HG02973 (cell line): ENCODE results near the gene ADGRG2.

Experiments
- ATAC-seq: cut with Tn5 transposase; IDR thresholded peaks from one replicate; pipeline ENCODE4 v1.9.1; 2021; ENCODE audit warnings: moderate library complexity; ENCODE audit not compliant: unreplicated experiment

Gene ADGRG2, protein sequence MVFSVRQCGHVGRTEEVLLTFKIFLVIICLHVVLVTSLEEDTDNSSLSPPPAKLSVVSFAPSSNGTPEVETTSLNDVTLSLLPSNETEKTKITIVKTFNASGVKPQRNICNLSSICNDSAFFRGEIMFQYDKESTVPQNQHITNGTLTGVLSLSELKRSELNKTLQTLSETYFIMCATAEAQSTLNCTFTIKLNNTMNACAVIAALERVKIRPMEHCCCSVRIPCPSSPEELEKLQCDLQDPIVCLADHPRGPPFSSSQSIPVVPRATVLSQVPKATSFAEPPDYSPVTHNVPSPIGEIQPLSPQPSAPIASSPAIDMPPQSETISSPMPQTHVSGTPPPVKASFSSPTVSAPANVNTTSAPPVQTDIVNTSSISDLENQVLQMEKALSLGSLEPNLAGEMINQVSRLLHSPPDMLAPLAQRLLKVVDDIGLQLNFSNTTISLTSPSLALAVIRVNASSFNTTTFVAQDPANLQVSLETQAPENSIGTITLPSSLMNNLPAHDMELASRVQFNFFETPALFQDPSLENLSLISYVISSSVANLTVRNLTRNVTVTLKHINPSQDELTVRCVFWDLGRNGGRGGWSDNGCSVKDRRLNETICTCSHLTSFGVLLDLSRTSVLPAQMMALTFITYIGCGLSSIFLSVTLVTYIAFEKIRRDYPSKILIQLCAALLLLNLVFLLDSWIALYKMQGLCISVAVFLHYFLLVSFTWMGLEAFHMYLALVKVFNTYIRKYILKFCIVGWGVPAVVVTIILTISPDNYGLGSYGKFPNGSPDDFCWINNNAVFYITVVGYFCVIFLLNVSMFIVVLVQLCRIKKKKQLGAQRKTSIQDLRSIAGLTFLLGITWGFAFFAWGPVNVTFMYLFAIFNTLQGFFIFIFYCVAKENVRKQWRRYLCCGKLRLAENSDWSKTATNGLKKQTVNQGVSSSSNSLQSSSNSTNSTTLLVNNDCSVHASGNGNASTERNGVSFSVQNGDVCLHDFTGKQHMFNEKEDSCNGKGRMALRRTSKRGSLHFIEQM

DNA sequence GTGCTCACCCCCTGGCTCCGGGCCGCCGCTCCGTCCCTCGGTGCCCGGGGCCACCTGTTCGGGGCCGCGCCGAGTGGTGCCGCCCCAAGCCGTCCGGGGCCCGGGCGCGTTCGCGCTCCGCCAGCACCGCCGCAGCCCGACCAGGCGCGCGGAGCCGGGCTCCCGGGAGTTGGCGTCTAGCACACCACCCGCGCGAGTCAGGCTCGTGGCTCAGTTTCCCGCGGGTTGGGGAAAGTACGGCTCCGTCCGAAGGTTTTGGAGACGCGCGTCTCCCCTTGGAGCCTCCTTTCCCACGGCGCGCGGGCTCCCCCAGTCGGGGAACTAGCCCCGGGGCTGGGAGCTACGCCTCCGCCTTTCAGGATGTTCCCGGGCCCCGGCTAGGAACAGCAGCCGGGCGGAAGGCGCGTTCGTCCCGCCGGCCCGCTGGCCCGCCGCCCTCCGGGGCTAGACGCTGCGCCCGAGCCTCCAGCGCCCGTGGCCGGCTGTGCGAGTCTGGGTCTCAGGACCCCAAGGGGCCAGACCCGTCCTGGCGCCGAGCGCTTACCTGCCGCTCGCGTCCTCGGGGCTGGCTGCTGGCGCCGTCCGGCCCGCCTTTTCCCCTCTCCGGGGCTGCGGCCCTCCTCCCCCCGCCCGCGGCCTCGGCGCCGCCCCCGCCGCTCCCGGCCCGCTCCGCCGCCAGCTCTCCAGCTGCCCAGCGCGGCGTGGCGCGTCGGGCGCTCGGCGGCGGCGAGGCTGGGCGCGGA, at the start of gene ADGRG2:
Gene ADGRG2 (minus strand): TSS at position 571 of the 743 bp plus-strand sequence. CDS start 53,634 bp downstream, outside the sequence.
- no peak for ATAC-seq

DNA sequence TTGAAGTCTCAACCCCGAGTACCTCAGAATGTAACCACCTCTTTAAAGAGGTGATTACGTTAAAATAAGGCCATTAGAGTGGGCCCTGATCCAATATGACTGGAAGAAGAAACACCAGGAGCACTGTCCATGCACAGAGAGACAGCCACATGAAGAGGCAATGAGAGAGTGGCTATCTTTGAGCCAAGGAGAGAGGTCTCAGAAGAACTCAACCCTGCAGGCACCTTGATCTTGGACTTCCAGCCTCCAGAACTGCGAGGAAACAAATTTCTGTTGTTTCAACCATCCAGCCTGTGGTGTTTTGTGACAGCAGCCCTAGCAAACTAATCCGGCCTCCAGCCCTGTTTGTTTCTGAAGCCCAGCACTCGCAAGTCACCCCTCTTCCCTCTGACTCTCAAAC, 46.3 kb upstream of the ADGRG2 start:
- ATAC-seq = no peak

DNA sequence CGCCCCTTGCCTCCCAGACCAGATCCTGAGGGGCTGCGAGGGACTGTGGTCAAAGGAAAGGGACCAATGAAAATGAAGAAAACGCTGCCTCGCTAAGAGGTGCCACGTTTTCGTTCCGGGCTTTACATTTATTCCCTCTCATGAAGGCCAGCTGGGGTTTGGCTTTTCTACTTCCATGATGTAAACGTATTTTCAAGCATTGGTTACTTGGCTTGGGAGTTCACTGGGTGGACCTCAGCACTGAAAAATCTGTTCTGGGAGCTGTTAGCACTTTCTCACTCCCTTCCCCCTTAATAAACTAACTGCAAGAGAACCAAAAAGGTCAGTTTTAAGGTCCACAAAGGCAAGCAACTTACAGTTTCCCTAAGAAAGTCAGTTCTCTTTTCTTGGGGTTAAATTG, 40.6 kb upstream of the ADGRG2 start:
- ATAC-seq = no peak

DNA sequence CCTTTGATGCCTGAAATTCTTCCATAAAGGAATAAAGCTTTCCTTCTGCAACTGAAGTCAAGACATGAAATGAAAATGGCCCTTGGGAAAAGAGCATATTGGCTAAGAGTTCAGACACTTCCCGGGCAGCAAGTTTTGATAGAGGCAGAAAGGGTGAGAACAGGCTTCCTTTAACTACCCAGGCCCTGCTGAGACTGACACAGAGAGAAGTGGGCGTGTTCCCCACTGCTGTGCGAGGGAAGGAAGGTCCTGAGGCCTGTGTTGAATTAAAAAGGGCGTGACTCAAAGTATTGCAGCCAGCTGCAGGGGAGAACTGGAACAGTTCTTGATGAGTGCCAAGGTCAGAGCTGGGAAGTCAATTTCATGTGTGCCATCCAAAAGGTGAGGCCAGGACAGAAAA, 33.9 kb upstream of the ADGRG2 start:
- ATAC-seq = no peak

DNA sequence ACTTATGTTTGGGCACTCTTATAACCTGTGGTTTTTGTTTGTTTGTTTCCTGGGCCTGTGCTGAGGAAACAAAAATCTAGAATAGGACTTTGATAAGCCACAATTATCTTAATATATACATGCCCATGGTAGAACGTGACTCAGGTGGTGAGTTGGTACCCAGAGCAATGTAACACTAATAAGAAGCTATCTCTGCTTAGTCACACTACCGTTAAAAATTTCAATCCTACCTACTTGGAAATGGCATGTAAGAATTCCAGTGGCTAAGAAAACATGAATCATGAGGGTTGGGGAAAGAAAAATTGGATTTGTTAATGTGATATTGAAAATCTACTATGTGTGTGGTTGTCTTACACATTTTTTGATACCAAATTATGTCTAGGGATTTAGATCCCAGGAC, 30.5 kb upstream of the ADGRG2 start:
- ATAC-seq = no peak

DNA sequence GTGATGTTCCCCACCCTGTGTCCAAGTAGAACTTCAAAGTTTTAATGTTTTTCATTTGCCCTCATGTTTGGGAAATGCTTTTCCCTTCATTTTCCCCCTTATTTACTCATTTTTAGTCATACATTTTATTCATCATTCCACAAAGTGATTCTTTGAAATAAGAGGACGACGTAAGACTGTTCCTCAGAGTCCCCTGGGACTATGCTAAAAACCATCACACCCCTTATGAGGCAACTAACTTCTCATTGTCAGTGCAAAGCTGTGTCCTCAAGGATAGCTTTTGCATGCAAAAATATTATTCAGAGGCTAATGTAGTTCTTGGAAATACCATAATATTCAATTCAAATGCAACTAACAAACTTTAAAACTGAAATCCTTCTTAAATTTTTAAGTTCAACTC, 14.8 kb upstream of the ADGRG2 start:
- ATAC-seq = no peak

DNA sequence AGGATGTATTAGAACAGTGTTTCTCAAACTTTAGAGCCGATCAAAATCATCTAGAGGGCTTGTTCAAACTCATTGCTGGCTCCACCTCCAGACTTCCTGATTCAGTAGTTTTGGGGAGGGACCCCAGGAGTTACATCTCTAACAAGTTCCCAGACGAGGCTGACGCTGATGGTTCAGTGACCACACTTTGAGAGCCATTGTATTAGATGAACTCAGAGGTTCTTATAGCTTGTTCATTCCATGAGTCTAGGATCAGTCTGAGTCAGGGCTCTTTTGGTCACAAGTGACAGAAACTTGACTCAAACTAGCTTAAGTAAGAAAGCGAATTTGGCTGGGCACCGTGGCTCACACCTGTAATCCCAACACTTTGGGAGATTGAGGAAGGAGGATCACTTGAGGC, 11.5 kb upstream of the ADGRG2 start:
- no peak for ATAC-seq

DNA sequence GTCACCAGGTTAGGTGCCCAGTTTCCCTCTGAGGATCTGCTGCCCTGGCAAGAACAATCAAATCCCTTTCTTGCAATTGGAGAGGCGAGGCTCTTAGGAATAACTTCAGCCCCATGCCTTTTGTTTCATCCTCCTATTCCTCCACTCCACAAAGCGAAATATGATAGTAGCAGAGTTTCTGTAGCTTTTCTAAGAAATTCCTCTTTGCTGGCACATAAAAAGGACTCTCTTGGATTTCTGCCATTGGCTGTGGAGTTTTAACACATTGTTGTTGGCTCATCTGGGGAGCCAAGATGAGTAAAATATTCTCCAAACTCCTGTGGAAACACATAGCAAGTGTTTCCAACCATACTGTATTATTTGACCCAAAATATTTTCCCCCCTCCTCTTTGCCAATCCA, 11.0 kb upstream of the ADGRG2 start:
- no peak for ATAC-seq

DNA sequence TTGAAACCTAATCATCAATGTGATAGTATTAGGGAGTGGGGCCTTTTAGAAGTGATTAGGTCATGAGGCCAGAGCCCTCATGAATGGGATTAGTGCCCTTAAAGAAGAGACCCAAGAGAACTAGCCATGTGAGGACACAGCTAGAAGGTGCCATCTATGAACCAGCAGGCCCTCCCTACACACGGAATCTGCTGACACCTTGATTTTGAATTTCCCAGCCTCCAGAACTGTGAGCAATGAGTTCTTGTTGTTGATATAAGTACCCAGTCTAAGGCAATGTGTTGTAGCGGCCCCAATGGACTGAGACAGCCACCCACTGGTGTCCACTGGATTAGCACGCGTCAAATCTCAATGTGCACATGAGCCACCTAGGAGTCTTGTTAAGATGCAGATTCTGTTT, 8.4 kb upstream of the ADGRG2 start:
- no peak for ATAC-seq

DNA sequence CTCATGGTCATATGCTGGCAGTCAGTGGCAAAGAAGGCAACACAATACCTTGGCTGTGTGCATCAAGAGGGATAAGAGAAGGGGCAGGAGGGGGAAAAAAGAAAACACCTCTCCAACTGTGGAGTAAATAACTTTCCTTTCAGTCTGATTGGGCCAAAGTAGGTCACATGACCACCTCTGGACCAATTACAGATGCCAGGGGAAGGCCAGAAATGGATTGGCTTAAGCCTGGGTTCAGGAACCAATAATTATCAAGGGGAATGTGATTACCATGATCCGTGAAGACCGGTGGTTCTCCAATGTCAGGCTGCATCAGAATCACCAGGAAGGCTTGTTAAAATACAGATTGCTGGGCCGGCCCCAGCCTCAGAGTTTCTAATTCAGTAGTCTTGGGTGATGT, 7.4 kb upstream of the ADGRG2 start:
- ATAC-seq = no peak

DNA sequence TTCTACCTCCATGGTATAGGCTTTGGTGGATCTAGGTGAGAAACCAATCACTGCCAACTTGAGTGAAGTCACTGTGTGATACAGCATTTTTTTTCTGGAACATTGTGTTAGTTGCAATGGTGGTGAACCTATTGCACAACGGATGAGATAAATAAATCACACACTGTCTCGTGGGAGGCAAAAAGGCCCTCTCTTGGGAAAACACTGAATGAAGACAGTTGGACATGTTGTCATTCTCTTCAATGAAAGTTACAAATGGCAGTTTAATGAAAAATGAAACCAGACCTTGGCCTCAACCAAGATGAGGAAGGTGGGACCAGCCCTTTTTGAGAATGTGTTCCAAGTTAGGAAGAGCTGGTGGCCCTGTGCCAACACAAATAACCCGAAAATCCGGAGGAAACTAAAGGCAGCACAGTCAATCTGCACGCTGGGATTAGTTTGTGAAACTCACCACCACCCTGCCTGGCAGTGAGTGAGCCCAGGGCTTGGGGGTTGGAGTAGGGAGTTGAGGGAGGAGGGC, 5.4 kb upstream of the ADGRG2 start:
- no peak for ATAC-seq

DNA sequence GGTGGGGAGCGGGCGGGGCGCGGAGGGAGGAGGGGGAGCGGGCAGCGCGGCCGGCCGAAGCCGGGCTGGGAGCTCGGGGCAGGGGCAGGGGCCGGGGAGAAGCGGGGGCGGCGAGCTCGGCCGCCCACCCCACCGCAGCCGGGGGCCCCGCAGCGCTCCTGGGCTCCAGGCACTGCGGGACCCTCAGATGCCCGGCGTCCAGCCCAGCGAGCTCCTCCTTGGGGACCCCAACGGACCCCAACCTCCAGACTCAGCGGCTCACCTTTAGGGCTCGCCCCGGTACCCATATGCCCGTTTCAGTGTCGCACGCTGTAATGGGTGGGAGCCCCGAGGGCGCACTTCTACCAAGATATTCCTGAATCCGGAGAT, 357 bp upstream of the ADGRG2 start:
- no peak for ATAC-seq

DNA sequence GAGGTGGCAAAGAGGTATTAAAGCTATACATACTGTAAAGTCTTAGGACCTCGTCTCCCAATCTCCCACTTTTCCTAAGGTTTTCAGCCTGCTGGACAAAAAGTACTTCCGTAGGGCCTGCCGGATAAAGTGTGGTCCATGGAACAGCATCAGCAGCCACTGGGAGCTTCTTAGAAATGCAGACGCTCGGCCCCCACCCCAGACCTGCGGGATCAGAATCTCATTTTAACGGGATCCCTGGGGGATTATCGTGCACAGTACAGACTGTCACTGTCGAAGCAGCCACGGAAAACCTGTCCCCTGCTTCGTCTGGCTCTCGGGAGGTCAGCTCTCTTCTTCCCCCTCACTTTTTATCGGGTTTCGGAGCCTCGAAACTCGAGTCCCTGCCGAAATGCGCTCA, 802 bp downstream of the ADGRG2 start:
- ATAC-seq = no peak

DNA sequence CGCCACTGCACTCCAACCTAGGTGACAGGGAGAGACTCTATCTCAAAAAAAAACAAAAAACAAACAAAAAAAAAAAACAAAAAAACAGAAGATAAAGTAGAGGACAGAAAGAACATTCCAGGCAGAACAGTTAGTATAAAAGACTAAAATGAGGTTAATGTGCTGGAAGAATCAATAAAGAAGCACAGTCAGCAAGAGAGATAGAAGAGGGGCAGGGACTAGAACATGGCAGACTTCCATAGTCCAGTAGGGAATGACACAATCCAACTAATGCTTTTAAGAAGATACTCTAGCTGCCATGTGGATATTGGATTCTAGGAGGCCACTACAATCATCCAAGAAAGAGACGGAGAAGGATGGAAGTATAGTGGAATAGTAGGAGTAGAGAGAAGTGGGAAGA, 11.6 kb downstream of the ADGRG2 start:
- no peak for ATAC-seq

DNA sequence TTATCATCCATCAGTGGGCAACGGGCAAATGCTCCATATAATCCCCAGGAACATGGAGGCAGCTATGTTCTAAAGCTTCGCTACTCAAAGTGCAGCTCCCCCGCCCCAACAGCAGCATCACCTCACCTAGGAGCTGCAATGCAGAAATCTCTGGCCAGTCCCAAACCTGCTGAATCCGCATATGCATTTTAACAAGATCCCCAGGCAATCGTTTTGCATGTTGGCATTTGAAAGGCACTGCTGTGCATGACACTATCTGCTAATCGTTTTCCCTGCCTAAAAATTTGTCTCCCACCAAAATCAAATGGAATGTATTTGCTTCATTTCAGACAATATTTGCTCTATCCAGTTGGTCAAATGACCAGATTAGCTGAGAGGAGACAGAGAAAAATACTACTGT, 15.2 kb downstream of the ADGRG2 start:
- ATAC-seq = no peak

DNA sequence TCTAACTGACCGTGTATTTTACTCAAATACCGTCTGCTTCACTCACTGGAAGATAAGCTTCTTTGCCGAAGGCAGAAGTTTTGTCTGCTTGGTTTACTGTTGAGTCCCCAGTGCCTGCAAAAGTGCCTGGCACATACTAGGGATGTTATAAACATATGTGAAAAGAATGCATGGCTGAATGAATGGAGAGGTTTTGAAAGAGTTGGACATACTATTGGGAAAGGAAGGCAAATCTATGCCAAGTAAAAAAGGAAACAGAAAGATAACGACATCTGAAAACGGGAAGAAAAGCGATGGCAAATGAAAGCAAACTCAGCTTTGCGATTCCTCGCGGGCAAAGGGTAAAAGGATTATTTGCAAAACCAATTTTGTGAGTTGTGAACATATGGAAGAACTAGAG, 21.7 kb downstream of the ADGRG2 start:
- ATAC-seq = no peak

DNA sequence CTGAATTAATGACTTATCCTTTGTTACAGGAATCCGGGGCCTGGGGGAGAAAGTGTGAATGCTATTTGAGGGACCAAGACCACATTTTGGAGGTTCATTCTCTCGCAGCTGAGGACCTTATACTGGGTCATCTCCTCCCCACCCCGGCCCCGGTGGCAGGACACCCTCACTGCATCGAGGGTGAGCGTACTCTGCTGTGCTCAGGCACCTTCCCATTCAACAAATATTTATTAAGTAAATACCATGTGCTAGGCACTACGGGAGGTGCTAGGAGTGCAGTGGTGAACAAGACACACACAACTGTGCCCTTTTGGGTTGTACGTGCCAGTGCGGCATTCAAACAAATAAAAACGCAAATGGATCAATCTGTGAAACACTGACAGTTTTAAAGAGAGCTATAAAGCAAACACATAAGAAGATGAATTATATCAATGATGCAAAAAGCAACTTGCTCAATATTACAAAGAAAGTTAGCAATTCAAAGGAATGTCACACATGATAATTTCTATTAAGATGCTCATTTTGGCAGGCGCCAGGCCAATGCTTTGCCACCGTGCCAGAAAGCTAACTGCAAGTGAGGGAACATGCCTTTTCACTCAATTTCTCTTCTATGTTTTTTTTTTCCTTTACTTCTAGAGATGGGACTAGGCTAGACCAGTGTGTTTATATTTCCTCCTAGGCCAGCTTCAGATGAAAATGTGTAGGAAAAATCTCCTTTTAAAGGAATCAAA, 24.6 kb downstream of the ADGRG2 start:
- ATAC-seq = no peak

DNA sequence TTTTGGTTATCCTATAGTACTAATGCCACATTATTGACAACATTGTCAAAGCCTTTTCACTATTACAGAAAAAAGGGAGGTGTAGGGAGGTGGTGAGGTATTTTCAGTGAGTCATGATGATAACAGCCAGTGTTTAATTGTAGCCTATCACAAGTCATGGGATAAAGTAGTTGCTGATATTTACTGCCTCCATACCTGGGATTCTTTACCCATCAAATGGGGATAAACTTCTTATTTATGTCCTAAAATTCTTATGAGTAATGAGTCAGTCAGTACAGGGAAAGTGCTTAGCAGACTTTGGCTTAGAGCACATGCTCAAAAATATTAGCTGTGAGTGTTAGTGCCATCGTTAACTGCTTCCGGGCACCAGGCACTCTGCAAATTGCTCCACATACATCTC, 25.7 kb downstream of the ADGRG2 start:
- ATAC-seq = no peak

DNA sequence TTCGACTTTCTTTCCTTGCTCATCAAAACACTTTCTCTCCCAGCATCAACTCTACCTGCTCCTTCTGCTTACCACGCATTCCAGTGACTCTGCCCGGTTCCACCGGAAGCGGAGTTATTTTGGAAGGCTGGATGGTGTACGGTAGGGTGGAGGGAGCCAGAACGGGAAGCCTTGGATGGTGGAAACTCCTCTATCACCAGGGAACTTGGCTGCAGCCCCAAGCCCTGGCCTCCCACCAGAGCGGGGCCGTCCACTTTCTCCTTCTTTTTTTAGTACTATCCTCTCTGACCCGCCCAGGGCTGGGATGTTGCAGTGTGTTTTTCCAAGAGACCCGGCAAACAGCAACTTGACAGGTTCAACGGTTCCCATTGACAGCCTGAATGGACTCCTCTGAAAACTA, 27.6 kb downstream of the ADGRG2 start:
- ATAC-seq = no peak

DNA sequence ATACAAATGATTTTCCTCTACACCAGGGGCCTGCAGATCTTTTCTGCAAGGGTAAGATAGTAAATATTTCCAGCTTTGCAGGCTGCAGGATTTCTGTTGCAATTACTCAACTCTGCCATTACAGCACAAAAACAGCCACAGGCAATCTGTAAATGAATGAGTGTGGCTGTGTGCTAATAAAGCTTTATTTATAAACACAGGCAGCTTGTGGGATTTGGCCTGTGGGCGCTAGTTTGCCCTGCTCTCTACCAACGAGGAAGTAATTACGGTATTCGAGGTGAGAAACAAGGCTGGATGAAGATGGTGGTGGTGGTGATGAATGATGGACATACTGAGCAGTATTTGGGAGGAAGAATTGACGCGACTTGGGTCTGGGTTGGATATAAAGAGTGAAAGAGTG, 30.7 kb downstream of the ADGRG2 start:
- ATAC-seq = no peak
